HG02884 (cell line): Measurements from ENCODE around the gene FBXO11.
A peak's percentile ranks its signal among the peaks of the same experiment; 100 is the strongest.
"Not testable (repeated sequence)": the region's sequence is repeated elsewhere in the genome, so short reads cannot be mapped to it uniquely, and the experiment has no call there.

Experiments used
- ATAC-seq: cut with Tn5 transposase; IDR thresholded peaks from one replicate; pipeline ENCODE4 v1.9.1; 2021; ENCODE audit warnings: mild to moderate bottlenecking, moderate library complexity; ENCODE audit not compliant: unreplicated experiment

FBXO11 gene

GRCh38 chr2:47862949-47863348 lies 43.3 kb downstream of the FBXO11 start:
- ATAC-seq, result no peak

- not testable (repeated sequence) for ATAC-seq
Measured at GRCh38 chr2:47853067-47853777, 53.1 kb downstream of the FBXO11 start.

GRCh38 chr2:47850198-47850597 lies 56.1 kb downstream of the FBXO11 start:
- ATAC-seq, result no peak

GRCh38 chr2:47849368-47849767 lies 56.9 kb downstream of the FBXO11 start:
- no peak for ATAC-seq

- ATAC-seq, result no peak
Measured at GRCh38 chr2:47844162-47844561, 62.1 kb downstream of the FBXO11 start.

DNA sequence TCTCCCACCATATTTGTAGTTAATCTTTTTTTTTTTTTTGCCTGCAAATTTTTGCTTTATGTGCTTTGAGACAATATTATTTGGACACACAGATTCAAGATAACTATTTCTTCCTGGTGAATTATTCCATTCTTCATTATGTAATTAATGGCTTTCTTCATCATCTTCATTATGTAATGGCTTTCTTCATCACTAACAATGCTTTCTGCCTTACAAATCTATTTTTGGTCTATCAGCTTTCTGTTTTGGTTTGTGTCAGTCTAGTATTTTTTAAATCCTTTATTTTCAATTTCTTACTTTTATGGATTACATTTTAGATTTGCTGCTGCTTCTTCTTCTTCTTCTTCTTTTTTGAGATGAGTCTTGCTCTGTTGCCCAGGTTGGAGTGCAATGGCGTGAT lies 62.9 kb downstream of the FBXO11 start:
- no peak for ATAC-seq

- no peak for ATAC-seq
Measured at GRCh38 chr2:47842846-47843245, 63.5 kb downstream of the FBXO11 start.

GRCh38 chr2:47838686-47839085 lies 67.6 kb downstream of the FBXO11 start:
- no peak for ATAC-seq

DNA sequence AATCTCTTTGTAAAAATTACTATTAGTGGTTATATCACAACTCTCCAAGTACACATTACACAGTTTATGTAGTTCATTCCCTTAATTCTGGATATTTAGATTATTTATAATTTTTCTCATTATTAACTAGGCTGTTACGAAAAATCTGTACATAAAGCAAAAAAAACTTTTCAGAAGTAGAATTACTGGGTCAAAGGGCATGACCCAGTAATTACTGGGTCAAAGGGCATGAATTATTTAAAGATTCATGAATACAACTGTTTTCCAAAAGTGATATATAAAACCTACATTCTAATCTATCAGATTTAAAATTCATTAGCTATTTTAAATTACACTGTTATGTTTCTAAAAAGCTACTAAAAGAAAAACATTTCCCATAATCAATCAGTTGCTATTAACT lies 68.0 kb downstream of the FBXO11 start:
- no peak for ATAC-seq

- ATAC-seq, result peak; percentile 84
Measured at GRCh38 chr2:47833516-47833968, 72.8 kb downstream of the FBXO11 start.

GRCh38 chr2:47822518-47822917 lies 83.8 kb downstream of the FBXO11 start:
- ATAC-seq, result no peak

GRCh38 chr2:47819834-47820233 lies 86.5 kb downstream of the FBXO11 start:
- no peak for ATAC-seq

DNA sequence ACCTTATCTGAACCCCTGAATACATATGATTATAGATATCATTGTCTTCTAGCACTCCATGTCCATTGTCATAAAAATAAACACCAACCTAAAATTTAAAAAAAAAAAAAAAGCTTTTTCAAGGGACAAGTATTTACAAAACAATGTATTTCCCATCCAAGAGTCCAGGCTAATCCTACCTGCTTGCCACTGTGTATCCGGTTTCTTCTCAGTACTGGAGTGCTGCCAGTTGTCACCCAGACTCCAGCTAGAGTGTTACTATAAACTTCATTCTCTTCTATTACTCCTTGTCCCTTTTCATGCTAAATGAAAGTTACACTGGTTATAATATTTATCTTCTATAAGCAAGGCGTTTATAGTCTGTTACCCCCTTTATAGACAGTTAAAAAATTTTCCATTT lies 87.5 kb downstream of the FBXO11 start:
- no peak for ATAC-seq

- ATAC-seq, result peak; percentile 77
Measured at GRCh38 chr2:47815764-47816163, 90.5 kb downstream of the FBXO11 start.

GRCh38 chr2:47811668-47812067 lies 94.6 kb downstream of the FBXO11 start:
- no peak for ATAC-seq

DNA sequence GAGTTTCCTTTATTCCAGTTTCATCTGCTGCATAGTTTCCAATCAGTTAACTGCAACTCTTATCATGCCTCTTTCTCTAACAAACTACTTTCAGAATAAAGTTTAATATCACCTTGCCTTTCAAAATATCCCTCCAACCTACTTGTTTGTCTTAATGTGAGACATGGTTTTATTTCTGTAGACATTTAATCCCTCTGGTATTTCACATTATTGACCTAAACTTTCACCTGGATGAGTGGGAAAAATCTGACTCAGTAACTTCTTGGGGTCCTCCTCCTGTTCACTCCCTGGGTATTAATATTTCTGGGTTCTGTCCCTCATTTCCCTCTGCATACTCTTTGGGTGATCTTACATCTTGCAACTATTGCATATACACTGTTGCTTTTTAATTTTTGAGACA lies 95.4 kb downstream of the FBXO11 start:
- no peak for ATAC-seq

- no peak for ATAC-seq
Measured at GRCh38 chr2:47809903-47810302, 96.4 kb downstream of the FBXO11 start.

DNA sequence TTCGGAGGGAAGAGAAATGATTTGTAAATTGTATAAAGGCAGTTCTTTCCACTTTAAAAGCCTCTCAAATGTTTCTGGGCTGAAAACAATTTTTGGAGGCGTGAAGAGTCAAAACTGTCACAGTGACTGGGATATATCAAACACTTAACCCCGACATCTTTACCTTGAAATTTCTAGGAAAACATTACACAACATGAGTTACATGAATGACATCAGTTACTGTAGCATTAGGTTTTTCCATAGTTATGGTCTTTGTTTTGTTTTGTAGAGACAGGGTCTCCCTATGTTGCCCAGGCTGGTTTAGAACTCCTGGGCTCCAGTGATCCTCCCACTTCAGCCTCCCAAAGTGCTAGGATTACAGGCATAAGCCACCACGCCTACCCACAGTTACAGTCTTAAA lies 97.7 kb downstream of the FBXO11 start:
- no peak for ATAC-seq

GRCh38 chr2:47805850-47806249 lies 100.4 kb downstream of the FBXO11 start:
- ATAC-seq, result no peak

DNA sequence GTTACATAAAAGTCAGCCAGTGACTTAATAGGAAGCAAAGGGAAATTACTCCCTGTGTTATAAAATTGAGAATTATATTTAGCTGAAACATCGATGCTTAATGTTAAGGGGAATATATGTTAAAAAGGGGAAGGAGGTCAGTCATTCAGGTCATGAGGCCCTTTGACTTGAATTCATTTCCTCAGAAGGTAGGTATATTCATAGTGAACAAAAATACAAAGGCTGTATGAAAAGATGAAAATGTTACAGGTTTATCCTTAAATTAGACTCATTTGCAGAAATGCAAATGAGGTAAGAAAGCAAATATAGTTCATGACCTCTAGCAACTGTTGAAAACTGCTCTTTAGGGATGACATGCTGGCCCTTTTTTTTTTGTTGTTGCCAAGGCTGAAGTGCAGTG lies 102.5 kb downstream of the FBXO11 start:
- ATAC-seq, result no peak

DNA sequence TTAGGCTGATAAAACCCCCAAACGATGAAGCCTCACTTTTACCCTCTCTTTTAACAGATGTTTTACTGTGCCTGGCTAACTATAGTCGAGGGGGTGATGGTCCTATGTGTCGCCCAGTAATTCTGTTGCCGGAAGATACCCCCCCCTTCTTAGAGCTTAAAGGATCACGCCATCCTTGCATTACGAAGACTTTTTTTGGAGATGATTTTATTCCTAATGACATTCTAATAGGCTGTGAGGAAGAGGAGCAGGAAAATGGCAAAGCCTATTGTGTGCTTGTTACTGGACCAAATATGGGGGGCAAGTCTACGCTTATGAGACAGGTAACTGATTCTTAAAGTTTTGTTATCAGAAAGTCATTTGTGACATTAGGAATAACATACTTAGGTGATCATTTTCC lies 102.9 kb downstream of the FBXO11 start:
- ATAC-seq, result no peak

- no peak for ATAC-seq
Measured at GRCh38 chr2:47801118-47801517, 105.2 kb downstream of the FBXO11 start.

GRCh38 chr2:47799031-47799609 lies 107.2 kb downstream of the FBXO11 start:
- ATAC-seq, result no peak
